GM12878 (cell line): ENCODE measurements around the gene WDFY4. TPM values are rescaled to one million over a fixed set of nuclear protein-coding genes. Genes with fewer than 3 reads are reported as not detected.

Experiments
- ATAC-seq: fragments of 200-7000 bp; cut with Tn5 transposase; 3 replicates; pipeline ENCODE4 v1.9.1; 2020; ENCODE audit warnings: mild to moderate bottlenecking, moderate library complexity
- BruUV-seq: library from RNA; stranded (reverse); fragments of 400-500 nt; replicated peaks from 2 replicates; lab custom pipeline; 2021; lab: Mats Ljungman, UMichigan
- CTCF ChIA-PET: fragments of 300-600 bp; sonication (Branson Sonifier 250); formaldehyde crosslinking; extraction: SDS; loops from one replicate; lab custom pipeline; 2021; ENCODE audit warnings: inconsistent platforms; lab: Yijun Ruan, JAX
- POLR2A ChIA-PET: fragments of 350-600 bp; formaldehyde crosslinking; extraction: SDS; loops from one replicate; lab custom pipeline; 2021; ENCODE audit warnings: inconsistent platforms; lab: Charles Lee
- RAD21 ChIA-PET: fragments of 300-600 bp; sonication (Branson Sonifier 250); formaldehyde crosslinking; loops from one replicate; lab custom pipeline; 2023; ENCODE audit warnings: antibody characterized with exemption; ENCODE audit not compliant: unreplicated experiment; lab: Charles Lee
- SMC1A ChIA-PET: fragments of 300-600 bp; sonication (Branson Sonifier 250); formaldehyde crosslinking; loops from one replicate; lab custom pipeline; 2023; ENCODE audit not compliant: unreplicated experiment, uncharacterized antibody; lab: Charles Lee
- DNase-seq: peaks from one replicate; pipeline ENCODE4 v3.0.0-alpha.2; 2011; ENCODE audit warnings: low read depth, low spot score
- FAIRE-seq: peaks from 3 replicates; lab custom pipeline; 2011; peaks lifted over from hg19 to GRCh38; lab: Jason Lieb, UNC
- H2AFZ ChIP-seq: 2 replicates; pipeline ENCODE4 v1.6.0; 2011; ENCODE audit warnings: low read depth, low read length, control low read depth; ENCODE audit not compliant: control insufficient read depth
- H3K27ac ChIP-seq: 2 replicates; pipeline ENCODE4 v1.5.1; 2011; ENCODE audit warnings: control low read depth; ENCODE audit not compliant: control insufficient read depth, insufficient read depth
- H3K27me3 ChIP-seq, 2 experiments: replicated peaks in 1 of 2; 2 replicates each; pipeline versions ENCODE4 v1.6.0 to v1.6.1; 2011; ENCODE audit warnings: low read length in 1 of 2; ENCODE audit not compliant: control insufficient read depth in 2 of 2, insufficient read depth in 2 of 2
- H3K36me3 ChIP-seq, 2 experiments: 2 replicates each; pipeline ENCODE4 v1.5.1; 2011; ENCODE audit warnings: low read length in 1 of 2; ENCODE audit not compliant: control insufficient read depth in 2 of 2, insufficient read depth in 2 of 2
- H3K4me1 ChIP-seq: 2 replicates; pipeline ENCODE4 v1.6.1; 2011; ENCODE audit warnings: mild to moderate bottlenecking, low read length, moderate library complexity, mixed read lengths; ENCODE audit not compliant: control insufficient read depth, insufficient read depth
- H3K4me2 ChIP-seq: 2 replicates; pipeline ENCODE4 v1.6.0; 2011; ENCODE audit warnings: control low read depth; ENCODE audit not compliant: control insufficient read depth, insufficient read depth
- H3K4me3 ChIP-seq: fragments of 200-600 bp; sonication (generic); 2 replicates; pipeline ENCODE4 v1.5.1; 2016
- H3K79me2 ChIP-seq: 2 replicates; pipeline ENCODE4 v1.6.0; 2011; ENCODE audit warnings: low read length; ENCODE audit not compliant: control insufficient read depth, insufficient read depth
- H3K9ac ChIP-seq: 2 replicates; pipeline ENCODE4 v1.8.0; 2011; ENCODE audit warnings: low read length, control low read depth, mixed read lengths; ENCODE audit not compliant: control insufficient read depth, insufficient read depth
- H3K9me3 ChIP-seq: replicated peaks from 3 replicates; pipeline ENCODE4 v1.5.1; 2011; ENCODE audit warnings: mild to moderate bottlenecking, low read length; ENCODE audit not compliant: control insufficient read depth, insufficient read depth
- H4K20me1 ChIP-seq: 2 replicates; pipeline ENCODE4 v1.6.0; 2011; ENCODE audit not compliant: control insufficient read depth, insufficient read depth
- ASH2L ChIP-seq: fragments of 300-600, 200-600 bp; sonication (generic); IDR thresholded peaks from 2 replicates; pipeline ENCODE4 v1.6.1; 2017; ENCODE audit warnings: low read depth, mild to moderate bottlenecking, borderline replicate concordance
- CEBPZ ChIP-seq: fragments of 150-350 bp; IDR thresholded peaks from 2 replicates; pipeline ENCODE4 v1.6.1; 2016; ENCODE audit warnings: low read depth, low read length
- CREB1 ChIP-seq: IDR thresholded peaks from 2 replicates; pipeline ENCODE4 v1.6.1; 2012; ENCODE audit warnings: low read depth, mild to moderate bottlenecking, inconsistent platforms
- EP300 ChIP-seq, 2 experiments: fragments of 150-350 bp in 1 of 2; IDR thresholded peaks; 2 replicates each; pipeline ENCODE4 v1.6.1; 2011 to 2012; ENCODE audit warnings: low read depth in 2 of 2, low read length in 2 of 2, borderline replicate concordance in 1 of 2, improper control_type of control experiment in 1 of 2, inconsistent platforms in 1 of 2; ENCODE audit not compliant: control insufficient read depth in 1 of 2
- ETV6 ChIP-seq, 2 experiments: fragments of 450-650 bp in 1 of 2; IDR thresholded peaks in 1 of 2; conservative IDR thresholded peaks in 1 of 2; 2 replicates each; pipeline ENCODE4 v1.6.1; 2014; ENCODE audit warnings: antibody characterized with exemption in 1 of 2, borderline replicate concordance in 1 of 2, low read depth in 1 of 2, mild to moderate bottlenecking in 1 of 2, moderate library complexity in 1 of 2
- HDAC6 ChIP-seq: fragments of 200-600 bp; sonication (generic); IDR thresholded peaks from one replicate; pipeline ENCODE4 v1.8.0; 2017; ENCODE audit warnings: antibody characterized with exemption; ENCODE audit not compliant: unreplicated experiment
- IKZF1 ChIP-seq: fragments of 450-650 bp; conservative IDR thresholded peaks from 2 replicates; pipeline ENCODE4 v1.6.1; 2017; ENCODE audit warnings: antibody characterized with exemption, mild to moderate bottlenecking
- KDM1A ChIP-seq: fragments of 200-600 bp; sonication (generic); IDR thresholded peaks from 2 replicates; pipeline ENCODE4 v1.6.1; 2016; ENCODE audit warnings: borderline replicate concordance
- RBBP5 ChIP-seq: fragments of 200-600 bp; sonication (generic); conservative IDR thresholded peaks from 2 replicates; pipeline ENCODE4 v1.6.1; 2016
- SP1 ChIP-seq: IDR thresholded peaks from one replicate; pipeline ENCODE4 v1.6.1; 2011; ENCODE audit warnings: low read depth, low read length
- TAF1 ChIP-seq: IDR thresholded peaks from 2 replicates; pipeline ENCODE4 v1.6.1; 2011; ENCODE audit warnings: mild to moderate bottlenecking, low read depth, low read length, borderline replicate concordance
- TCF7 ChIP-seq: IDR thresholded peaks from 2 replicates; pipeline ENCODE4 v1.6.1; 2014; ENCODE audit warnings: antibody characterized with exemption, borderline replicate concordance
- YY1 ChIP-seq: IDR thresholded peaks from 2 replicates; pipeline ENCODE4 v1.6.1; 2011; ENCODE audit warnings: low read depth, mild to moderate bottlenecking, low read length
- ZBED1 ChIP-seq: IDR thresholded peaks from 2 replicates; pipeline ENCODE4 v1.6.1; 2016; ENCODE audit warnings: borderline replicate concordance
- WGBS: methylation state at CpG from one replicate; pipeline ENCODE4 v1.1.6; 2016; ENCODE audit warnings: low lambda C conversion rate; ENCODE audit not compliant: insufficient replicate concordance, insufficient coverage; ENCODE audit errors: missing lambda C conversion rate; 5-methylcytosine and 5-hydroxymethylcytosine counted together
- in situ Hi-C: fragments of 300-500 bp; cut with MboI; formaldehyde crosslinking; loops from 9 replicates; pipeline ENCODE4 v1.14.3; 2018; ENCODE audit warnings: mixed read lengths
- intact Hi-C: fragments of 100-400 bp; cut with micrococcal nuclease; formaldehyde crosslinking; loops from one replicate; pipeline ENCODE4 v1.14.2; 2022; ENCODE audit not compliant: unreplicated experiment
- polyA plus RNA-seq, 11 experiments: library from polyadenylated mRNA; depleted of rRNA in 4 of 11; unstranded in 6 of 11; stranded (reverse) in 5 of 11; fragments of >200 nt; fragmentation: Nextera tagmentation in 4 of 11; fragmentation: Illumina TruSeq in 1 of 11; extraction: Ambion mirVana in 4 of 11; extraction: Trizol in 1 of 11; gene quantifications; 1 replicate in 1 of 11; 2 replicates in 10 of 11; pipeline versions ENCODE4 v1.2.1 to v1.2.3, GENCODE V29; 2011 to 2016; ENCODE audit warnings: inconsistent platforms in 2 of 11, missing spikeins in 2 of 11, low read depth in 1 of 11
- total RNA-seq, 4 experiments: library from RNA; depleted of rRNA in 3 of 4; stranded (reverse); fragments of >200 nt in 3 of 4; fragmentation: Illumina TruSeq in 1 of 4; extraction: Trizol in 1 of 4; gene quantifications; 2 replicates each; pipeline versions ENCODE4 v1.2.1 to v1.2.3, GENCODE V29; 2013 to 2021

The WDFY4 gene
- total and polyA plus RNA-seq, 10 of the 15 experiments (the other 5 are each of a cell fraction or from before 2014, with no cell fraction given): 13.5 to 132 (median 47.3) TPM

DNA sequence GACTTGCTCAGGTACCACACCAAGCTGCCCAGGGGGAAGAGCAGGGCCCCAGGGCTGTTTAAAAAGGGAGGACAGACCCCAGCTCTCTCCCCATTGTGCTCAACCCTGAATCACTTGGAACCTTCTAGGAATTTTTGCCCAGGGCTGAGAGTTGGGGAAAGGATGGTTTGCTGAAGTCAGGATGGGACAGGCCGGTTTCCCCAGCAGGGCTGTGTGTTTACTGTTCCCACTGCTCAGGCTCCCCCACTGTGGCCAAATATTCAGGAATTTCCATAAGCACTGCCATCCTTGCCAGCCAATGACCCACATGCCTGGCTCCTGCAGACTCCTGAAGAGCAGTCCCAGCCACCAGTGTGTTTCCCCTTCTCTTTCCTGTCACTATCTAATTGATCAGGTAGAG lies 120.7 kb downstream of the WDFY4 start:
- TF ChIP-seq CREB1: no peak
- TF ChIP-seq KDM1A: no peak
- TF ChIP-seq ZBED1: no peak
- TF ChIP-seq TCF7: no peak
- no peak for TF ChIP-seq HDAC6
- no peak for TF ChIP-seq TAF1
- no peak for TF ChIP-seq CEBPZ
- TF ChIP-seq IKZF1: no peak
- TF ChIP-seq ETV6 (conservative IDR thresholded peaks at IDR 0.05 in 1 of 2, IDR thresholded peaks at IDR 0.05 in 1 of 2; ENCODE audit: borderline replicate concordance in 1 of 2, low read depth in 1 of 2): no peak
- TF ChIP-seq RBBP5: no peak
- no peak for TF ChIP-seq EP300 (IDR thresholded peaks at IDR 0.05; ENCODE audit: borderline replicate concordance in 1 of 2, control insufficient read depth in 1 of 2, low read depth in 2 of 2, low read length in 2 of 2)
- TF ChIP-seq YY1: no peak
- no peak for TF ChIP-seq ASH2L
- TF ChIP-seq SP1: no peak
- TF ChIP-seq, all 136 proteins: peak for 0
- ChIA-PET SMC1A (interaction anchor here (1.2 to 6.0 kb wide), 5 partner anchors 10 to 148 kb away, joined by 5 to 54 read pairs (median 25); no protein-coding TSS in a partner anchor), POLR2A (interaction anchor here (0.7 kb wide), 1 partner anchor 40 kb away, joined by 3 read pairs; no protein-coding TSS in a partner anchor), CTCF (interaction anchor here (1.2 to 6.1 kb wide), 5 partner anchors 40 to 147 kb away, joined by 4 to 86 read pairs (median 5); no protein-coding TSS in a partner anchor), RAD21 (interaction anchor here (0.9 to 3.6 kb wide), 6 partner anchors 41 to 148 kb away, joined by 3 to 26 read pairs (median 4); partner anchors contain the start of gene WDFY4)
- ATAC-seq: no peak
- Histone ChIP-seq H3K9me3 (no peaks in the 10 kb centered on the region; the same call in 2 of the 3 replicates), H3K4me1 (peaks cover 35% of the 10 kb centered on the region), H3K4me2 (no peak overlapping the region), H2AFZ (no peak overlapping the region), H3K36me3 (peaks cover 34 to 37% of the 10 kb centered on the region in 2 experiments), H3K27ac (no peak overlapping the region), H3K4me3 (no peak overlapping the region), H3K9ac (no peak overlapping the region), H4K20me1 (peaks cover 14% of the 10 kb centered on the region), H3K79me2 (peaks cover 5% of the 10 kb centered on the region; the same call in 1 of the 2 replicates), H3K27me3 (no peaks in the 10 kb centered on the region)
- intact Hi-C loops: loop anchor here (2.0 kb wide), 1 partner anchor 41 kb away; no protein-coding TSS in a partner anchor
- WGBS: 100% methylated on average over 1 of the region's 1 CpG
- in situ Hi-C loops: no loop called here
- no peak for FAIRE-seq
- no TSS peak for BruUV-seq
- DNase-seq: no peak
